HG03521 (cell line): Measurements from ENCODE around the gene ITGB1BP1.

Experiments
- ATAC-seq: cut with Tn5 transposase; IDR thresholded peaks from one replicate; pipeline ENCODE4 v1.9.1; 2021; ENCODE audit warnings: mild to moderate bottlenecking, moderate library complexity; ENCODE audit not compliant: unreplicated experiment

ITGB1BP1 gene

GRCh38 chr2:9380702-9381628, 42.4 kb downstream of the ITGB1BP1 start:
- no peak for ATAC-seq

- no peak for ATAC-seq
Measured at GRCh38 chr2:9379391-9379755, 44.0 kb downstream of the ITGB1BP1 start.

GRCh38 chr2:9378433-9379390, 44.6 kb downstream of the ITGB1BP1 start:
- no peak for ATAC-seq

- ATAC-seq: no peak
Measured at GRCh38 chr2:9377461-9378097, 45.7 kb downstream of the ITGB1BP1 start.

GRCh38 chr2:9375857-9376428, 47.4 kb downstream of the ITGB1BP1 start:
- no peak for ATAC-seq

- ATAC-seq: no peak
Measured at GRCh38 chr2:9374071-9374730, 49.1 kb downstream of the ITGB1BP1 start.

- ATAC-seq: no peak
Measured at GRCh38 chr2:9373476-9373875, 49.9 kb downstream of the ITGB1BP1 start.

- no peak for ATAC-seq
Measured at GRCh38 chr2:9373047-9373446, 50.3 kb downstream of the ITGB1BP1 start.

- no peak for ATAC-seq
Measured at GRCh38 chr2:9370746-9371145, 52.6 kb downstream of the ITGB1BP1 start.

GRCh38 chr2:9366026-9366425, 57.3 kb downstream of the ITGB1BP1 start:
- no peak for ATAC-seq

GRCh38 chr2:9365498-9366019, 57.8 kb downstream of the ITGB1BP1 start:
- no peak for ATAC-seq

- no peak for ATAC-seq
Measured at GRCh38 chr2:9364791-9365497, 58.4 kb downstream of the ITGB1BP1 start.

GRCh38 chr2:9364373-9364772, 59.0 kb downstream of the ITGB1BP1 start:
- ATAC-seq: no peak

- no peak for ATAC-seq
Measured at GRCh38 chr2:9360701-9361100, 62.6 kb downstream of the ITGB1BP1 start.

- no peak for ATAC-seq
Measured at GRCh38 chr2:9360110-9360509, 63.2 kb downstream of the ITGB1BP1 start.

GRCh38 chr2:9359463-9359862, 63.9 kb downstream of the ITGB1BP1 start:
- no peak for ATAC-seq

GRCh38 chr2:9358846-9359245, 64.5 kb downstream of the ITGB1BP1 start:
- no peak for ATAC-seq

- no peak for ATAC-seq
Measured at GRCh38 chr2:9356261-9356660, 67.1 kb downstream of the ITGB1BP1 start.

- ATAC-seq: no peak
Measured at GRCh38 chr2:9355716-9356115, 67.6 kb downstream of the ITGB1BP1 start.
